Right lobe of liver (tissue), 6 donors: ENCODE results near the gene NT5C1B. TPM values are rescaled to one million over a fixed set of nuclear protein-coding genes. Genes with fewer than 3 reads are reported as not detected.

Experiments
- ATAC-seq, 4 donors: fragments of 200-7000 bp; cut with Tn5 transposase; one replicate each; pipeline ENCODE4 v1.9.1; 2020; ENCODE audit warnings: mild to moderate bottlenecking in 4 of 4, moderate library complexity in 4 of 4
- DNase-seq, 3 donors: peaks; one replicate each; pipeline ENCODE4 v3.0.0-alpha.2; 2020
- H3K27ac ChIP-seq, 3 donors: fragments of 200-600 bp; one replicate each; pipeline ENCODE4 v1.8.0; 2022
- H3K27me3 ChIP-seq, 2 donors: fragments of 200-600 bp; one replicate each; pipeline ENCODE4 v1.8.0; 2022
- H3K36me3 ChIP-seq, 4 donors: fragments of 200-600 bp; sonication (generic) in 1 of 4; one replicate each; pipeline versions ENCODE4 v1.5.1 to v1.8.0; 2017 to 2022; ENCODE audit warnings: control low read depth in 1 of 4
- H3K4me1 ChIP-seq, 4 donors: fragments of 200-600 bp; sonication (generic) in 1 of 4; one replicate each; pipeline versions ENCODE4 v1.5.1 to v1.8.0; 2017 to 2022; ENCODE audit warnings: control low read depth in 1 of 4
- H3K4me3 ChIP-seq, 3 donors: fragments of 200-600 bp; one replicate each; pipeline ENCODE4 v1.8.0; 2022
- H3K9me3 ChIP-seq, 4 donors: fragments of 200-600 bp; sonication (generic) in 1 of 4; one replicate each; pipeline versions ENCODE4 v1.5.1 to v1.8.0; 2017 to 2022; ENCODE audit warnings: control low read depth in 1 of 4
- POLR2A ChIP-seq: fragments of 450-650 bp; IDR thresholded peaks from one replicate; pipeline ENCODE4 v1.6.1; 2017; ENCODE audit warnings: antibody characterized with exemption, mild to moderate bottlenecking
- WGBS: methylation state at CpG from one replicate; pipeline ENCODE4 v1.1.6; 2018; ENCODE audit warnings: low coverage, low lambda C conversion rate; ENCODE audit not compliant: insufficient coverage; ENCODE audit errors: missing lambda C conversion rate; 5-methylcytosine and 5-hydroxymethylcytosine counted together
- intact Hi-C, 2 donors: fragments of 100-400 bp; cut with DNase I; formaldehyde crosslinking; loops; one replicate each; pipeline versions ENCODE4 v1.11.2 to v1.14.1; 2022
- total RNA-seq, 6 experiments: library from RNA; depleted of rRNA in 2 of 6; stranded (reverse); fragments of >200 nt in 2 of 6; fragmentation: NEBNext Ultra II Directional in 3 of 6; extraction: Animal tissue kit (Norgen Biotek cat#: 25700) in 3 of 6; gene quantifications; one replicate each; pipeline versions ENCODE4 v1.1.0 to v1.2.4, GENCODE V29; 2016 to 2023
- TF ChIP-seq, protein P1 (sequence below), 4 donors: fragments of 200-600 bp in 3 of 4; fragments of 450-650 bp in 1 of 4; IDR thresholded peaks; one replicate each; pipeline versions ENCODE4 v1.5.1 to v1.8.0; 2016 to 2022; ENCODE audit warnings: antibody characterized with exemption in 4 of 4, mild to moderate bottlenecking in 2 of 4
- donor health status: DM: no; HTN: yes; CAD: no.
- donor health status: DM: no; HTN: no; CAD: no.
- donor health status: DM: no; HTN: no; CAD: no.
- donor health status: DM: no; HTN: yes; CAD: no.
- donor health status: DM: no; HTN: yes; CAD: no.

Gene NT5C1B
- total RNA-seq, 6 experiments from 2014 or later: not detected

DNA sequence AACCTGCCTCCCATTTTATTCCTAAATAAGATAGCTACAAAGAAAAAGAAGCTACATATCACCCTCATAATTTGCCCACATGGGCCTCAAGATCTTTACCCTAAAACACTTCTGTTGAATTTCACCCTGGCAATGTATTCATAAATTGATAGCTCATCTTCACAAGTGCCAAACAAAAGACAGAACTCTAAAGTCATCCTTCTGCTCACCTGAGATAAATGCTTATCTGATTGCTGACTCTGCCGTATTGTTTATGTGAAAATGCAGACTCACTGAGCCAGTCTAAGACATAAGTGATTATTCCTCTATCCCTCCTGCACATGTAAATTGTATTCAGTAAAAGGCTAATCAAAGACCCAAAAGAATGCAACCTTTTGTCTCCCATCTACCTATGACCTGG, 30.9 kb downstream of the NT5C1B start:
- Histone ChIP-seq H3K4me1 (peaks cover 0 to 23% (median 0%) of the 10 kb centered on the region in 4 donors), H3K9me3 (no peaks in the 10 kb centered on the region), H3K27me3 (no peaks in the 10 kb centered on the region), H3K36me3 (peaks cover 0 to 10% (median 4%) of the 10 kb centered on the region in 4 donors), H3K4me3 (no peak overlapping the region), H3K27ac (no peak overlapping the region)
- WGBS: 57% methylated on average over 1 of the region's 1 CpG
- intact Hi-C loops: no loop called here
- DNase-seq (no peak), ATAC-seq (no peak)
- TF ChIP-seq, protein P1, sequence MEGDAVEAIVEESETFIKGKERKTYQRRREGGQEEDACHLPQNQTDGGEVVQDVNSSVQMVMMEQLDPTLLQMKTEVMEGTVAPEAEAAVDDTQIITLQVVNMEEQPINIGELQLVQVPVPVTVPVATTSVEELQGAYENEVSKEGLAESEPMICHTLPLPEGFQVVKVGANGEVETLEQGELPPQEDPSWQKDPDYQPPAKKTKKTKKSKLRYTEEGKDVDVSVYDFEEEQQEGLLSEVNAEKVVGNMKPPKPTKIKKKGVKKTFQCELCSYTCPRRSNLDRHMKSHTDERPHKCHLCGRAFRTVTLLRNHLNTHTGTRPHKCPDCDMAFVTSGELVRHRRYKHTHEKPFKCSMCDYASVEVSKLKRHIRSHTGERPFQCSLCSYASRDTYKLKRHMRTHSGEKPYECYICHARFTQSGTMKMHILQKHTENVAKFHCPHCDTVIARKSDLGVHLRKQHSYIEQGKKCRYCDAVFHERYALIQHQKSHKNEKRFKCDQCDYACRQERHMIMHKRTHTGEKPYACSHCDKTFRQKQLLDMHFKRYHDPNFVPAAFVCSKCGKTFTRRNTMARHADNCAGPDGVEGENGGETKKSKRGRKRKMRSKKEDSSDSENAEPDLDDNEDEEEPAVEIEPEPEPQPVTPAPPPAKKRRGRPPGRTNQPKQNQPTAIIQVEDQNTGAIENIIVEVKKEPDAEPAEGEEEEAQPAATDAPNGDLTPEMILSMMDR (IDR thresholded peaks at IDR 0.05): no peak

DNA sequence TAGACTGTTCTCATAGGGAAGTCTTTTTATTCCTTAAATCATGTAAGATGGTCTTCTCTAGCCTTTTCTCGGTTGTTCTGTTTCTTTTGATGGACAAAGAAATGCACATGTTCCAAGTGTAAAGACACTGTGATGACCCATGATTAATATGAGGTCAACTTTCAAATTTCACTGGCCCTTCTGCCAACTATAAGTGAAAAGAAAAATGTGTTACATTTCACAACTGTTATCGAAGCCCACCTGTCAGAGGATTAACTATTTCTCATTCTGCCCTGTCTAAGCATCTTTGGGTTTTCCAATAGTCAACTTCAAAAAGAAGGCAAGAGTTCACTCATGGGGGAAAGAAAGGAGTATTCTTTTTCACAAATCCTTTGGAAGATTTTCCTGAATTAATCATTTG, 32.2 kb downstream of the NT5C1B start:
- TF ChIP-seq POLR2A: no peak
- TF ChIP-seq, protein P1 (IDR thresholded peaks at IDR 0.05): no peak
- WGBS: 90% methylated on average over 1 of the region's 2 CpGs
- intact Hi-C loops: no loop called here

DNA sequence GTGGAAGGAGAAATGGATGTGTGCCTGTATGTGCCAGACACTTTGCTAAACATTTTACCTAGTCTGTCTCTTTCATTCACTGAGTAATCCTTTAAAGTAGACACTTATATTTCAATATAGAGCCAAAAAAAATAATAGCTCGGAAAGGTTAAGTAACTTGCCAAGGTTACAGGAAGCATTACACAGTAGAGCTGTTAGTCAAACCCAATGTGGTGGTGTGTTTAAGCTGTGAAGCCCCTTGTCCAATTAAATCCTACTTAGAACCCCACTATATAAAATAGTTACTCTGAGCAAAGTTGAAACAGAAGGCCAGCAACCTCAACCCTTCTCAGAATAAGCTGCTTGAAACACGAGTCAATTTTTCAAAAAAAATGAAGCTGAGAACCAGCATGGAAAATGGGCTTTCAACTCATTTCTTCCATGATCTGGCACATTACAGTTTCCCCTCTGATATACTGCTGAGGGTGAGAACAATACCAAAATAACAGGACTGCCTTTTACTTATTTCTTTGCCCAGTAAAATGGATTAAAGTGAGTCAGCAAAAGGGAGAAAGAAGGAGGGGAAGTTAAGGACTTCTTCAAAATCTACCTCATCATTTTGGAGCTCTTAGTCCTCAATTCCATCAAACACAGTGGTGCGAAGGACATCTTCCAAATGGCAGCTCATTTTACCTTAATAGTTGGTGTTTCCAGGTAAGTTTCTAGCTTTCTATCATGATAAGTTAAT, 36.9 kb downstream of the NT5C1B start:
- H3K36me3 ChIP-seq: peaks cover 0 to 10% (median 4%) of the 10 kb centered on the region in 4 donors
- 66% methylated on average over 3 of the region's 3 CpGs for WGBS
- intact Hi-C loops: no loop called here
- TF ChIP-seq POLR2A: no peak
- TF ChIP-seq, protein P1 (IDR thresholded peaks at IDR 0.05): no peak
- no peak overlapping the region for H3K4me3 ChIP-seq
- no peaks in the 10 kb centered on the region for H3K27me3 ChIP-seq
- peaks cover 0 to 5% (median 0%) of the 10 kb centered on the region in 4 donors for H3K4me1 ChIP-seq
- no peaks in the 10 kb centered on the region for H3K9me3 ChIP-seq
- DNase-seq (no peak), ATAC-seq (no peak)
- H3K27ac ChIP-seq: no peak overlapping the region

More for the DNA sequence above, 32.2 kb downstream of the NT5C1B start:
- Histone ChIP-seq H3K36me3 (peaks cover 0 to 10% (median 4%) of the 10 kb centered on the region in 4 donors), H3K27ac (no peak overlapping the region), H3K9me3 (no peaks in the 10 kb centered on the region), H3K4me3 (no peak overlapping the region), H3K4me1 (peaks cover 0 to 23% (median 0%) of the 10 kb centered on the region in 4 donors), H3K27me3 (no peaks in the 10 kb centered on the region)
- ATAC-seq (no peak), DNase-seq (no peak)

DNA sequence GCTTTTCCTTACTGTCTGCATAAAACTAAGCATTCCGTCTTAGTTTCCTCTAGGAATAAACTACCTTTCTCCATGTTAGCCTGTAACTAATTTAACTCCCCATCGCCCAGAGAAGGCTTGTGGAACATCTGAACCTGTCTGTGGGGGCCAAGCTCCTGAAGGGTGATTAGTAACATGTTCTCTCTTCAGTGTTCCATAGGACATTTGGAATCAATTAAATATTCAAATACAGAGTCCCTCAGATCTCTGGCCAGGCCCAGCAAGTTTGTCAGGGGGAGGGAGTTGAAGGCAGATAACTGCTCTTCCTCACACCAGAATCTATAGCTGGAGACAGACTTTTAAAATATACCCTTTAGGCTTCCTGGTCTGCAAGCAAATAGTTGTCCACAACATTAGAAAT, 37.7 kb downstream of the NT5C1B start:
- Histone ChIP-seq H3K36me3 (peaks cover 0 to 10% (median 4%) of the 10 kb centered on the region in 4 donors), H3K27ac (no peak overlapping the region), H3K27me3 (no peaks in the 10 kb centered on the region), H3K9me3 (no peaks in the 10 kb centered on the region), H3K4me3 (no peak overlapping the region), H3K4me1 (peaks cover 0 to 5% (median 0%) of the 10 kb centered on the region in 4 donors)
- TF ChIP-seq, protein P1 (IDR thresholded peaks at IDR 0.05): no peak
- TF ChIP-seq POLR2A: no peak
- intact Hi-C loops: no loop called here
- WGBS: 90% methylated on average over 2 of the region's 2 CpGs
- ATAC-seq: no peak
- no peak for DNase-seq
